ENCODE results near the gene AFDN.

AFDN gene

GRCh38 chr6:167807756-167808155 is 19.0 kb upstream of the AFDN start:
- no peak for DNase-seq (ENCODE audit: low read depth)
- H3K4me3 ChIP-seq (ENCODE audit: low read depth, low read length): no peak overlapping the region
- TF ChIP-seq, protein P1, sequence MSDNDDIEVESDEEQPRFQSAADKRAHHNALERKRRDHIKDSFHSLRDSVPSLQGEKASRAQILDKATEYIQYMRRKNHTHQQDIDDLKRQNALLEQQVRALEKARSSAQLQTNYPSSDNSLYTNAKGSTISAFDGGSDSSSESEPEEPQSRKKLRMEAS (IDR thresholded peaks at IDR 0.05; ENCODE audit: low read depth, low read length): no peak
- no peak for TF ChIP-seq CTCF (IDR thresholded peaks at IDR 0.05; ENCODE audit: low read depth, low read length)
- TF ChIP-seq POLR2A (IDR thresholded peaks at IDR 0.05; ENCODE audit: extremely low read depth, insufficient read length): no peak
- TF ChIP-seq MYC (IDR thresholded peaks at IDR 0.05; ENCODE audit: low read depth, low read length): no peak

GRCh38 chr6:167811040-167811439 is 15.7 kb upstream of the AFDN start:
- TF ChIP-seq, protein P1 (IDR thresholded peaks at IDR 0.05; ENCODE audit: low read depth, low read length): no peak
- no peak for TF ChIP-seq CTCF (IDR thresholded peaks at IDR 0.05; ENCODE audit: low read depth, low read length)
- no peak for DNase-seq (ENCODE audit: low read depth)
- H3K4me3 ChIP-seq (ENCODE audit: low read depth, low read length): no peak overlapping the region

DNA sequence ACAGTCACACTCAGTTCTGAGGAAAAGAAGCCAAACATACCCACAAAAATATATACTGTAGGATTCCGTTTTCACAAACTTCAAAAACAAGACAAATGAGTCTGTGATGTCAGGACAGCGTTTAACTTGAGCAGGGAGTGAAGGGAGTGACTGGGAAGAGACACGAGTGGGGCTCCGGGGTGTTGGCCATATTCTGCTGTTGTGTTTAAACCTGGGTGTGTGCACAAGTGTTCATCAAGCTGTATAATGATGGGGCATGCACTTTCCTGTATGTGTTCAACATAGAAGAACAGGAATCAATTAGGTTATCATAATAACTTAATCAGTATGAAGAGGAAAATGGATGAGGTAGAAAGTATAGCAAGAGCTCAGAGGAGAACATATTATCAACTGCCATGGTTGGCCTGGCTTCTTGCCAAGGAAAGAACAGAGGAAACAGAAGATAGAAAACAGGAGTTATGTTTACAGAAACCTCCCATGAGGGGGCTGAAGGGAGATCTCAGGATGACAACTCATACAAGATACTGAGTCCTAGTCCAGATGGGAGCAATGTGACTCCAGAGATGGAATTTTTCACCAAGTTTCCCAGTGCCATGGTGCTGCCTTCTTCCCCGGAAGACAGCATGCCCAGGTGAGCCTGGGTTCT is 15.1 kb upstream of the AFDN start:
- TF ChIP-seq, protein P1 (IDR thresholded peaks at IDR 0.05; ENCODE audit: low read depth, low read length): no peak
- no peak for TF ChIP-seq POLR2A (IDR thresholded peaks at IDR 0.05; ENCODE audit: extremely low read depth, insufficient read length)
- no peak for TF ChIP-seq CTCF (IDR thresholded peaks at IDR 0.05; ENCODE audit: low read depth, low read length)
- DNase-seq (ENCODE audit: low read depth): no peak
- no peak overlapping the region for H3K4me3 ChIP-seq (ENCODE audit: low read depth, low read length)

DNA sequence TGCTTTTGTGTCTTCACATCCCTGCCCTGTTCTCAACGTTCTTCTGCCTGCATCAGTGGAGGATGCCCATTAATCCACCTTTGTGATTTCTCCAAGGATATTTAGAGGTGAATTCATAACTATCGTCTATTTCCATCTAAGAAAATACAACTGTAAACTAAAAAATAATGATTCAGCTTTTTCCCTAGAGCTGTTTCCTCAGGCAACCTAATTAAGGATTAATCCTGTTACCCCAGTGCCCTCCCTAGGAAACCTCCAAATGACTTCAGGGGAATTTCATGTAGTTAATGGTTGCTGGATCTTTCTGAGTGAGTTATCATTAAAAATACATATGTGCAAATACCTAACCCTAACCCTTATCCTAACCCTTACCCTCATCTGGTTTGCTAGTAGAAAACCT is 14.6 kb upstream of the AFDN start:
- no peak overlapping the region for H3K4me3 ChIP-seq (ENCODE audit: low read depth, low read length)
- DNase-seq (ENCODE audit: low read depth): no peak
- no peak for TF ChIP-seq POLR2A (IDR thresholded peaks at IDR 0.05; ENCODE audit: extremely low read depth, insufficient read length)
- TF ChIP-seq, protein P1 (IDR thresholded peaks at IDR 0.05; ENCODE audit: low read depth, low read length): no peak
- TF ChIP-seq CTCF (IDR thresholded peaks at IDR 0.05; ENCODE audit: low read depth, low read length): no peak
- TF ChIP-seq MYC (IDR thresholded peaks at IDR 0.05; ENCODE audit: low read depth, low read length): no peak

- H3K4me3 ChIP-seq (ENCODE audit: low read depth, low read length): no peak overlapping the region
- DNase-seq (ENCODE audit: low read depth): no peak
- no peak for TF ChIP-seq CTCF (IDR thresholded peaks at IDR 0.05; ENCODE audit: low read depth, low read length)
Measured at GRCh38 chr6:167815296-167815980, 11.3 kb upstream of the AFDN start.

- no peak for DNase-seq (ENCODE audit: low read depth)
- no peak for TF ChIP-seq CTCF (IDR thresholded peaks at IDR 0.05; ENCODE audit: low read depth, low read length)
- TF ChIP-seq POLR2A (IDR thresholded peaks at IDR 0.05; ENCODE audit: extremely low read depth, insufficient read length): no peak
- H3K4me3 ChIP-seq (ENCODE audit: low read depth, low read length): no peak overlapping the region
Measured at GRCh38 chr6:167817016-167817415, 9.7 kb upstream of the AFDN start.
